KOPT-K1 (cell line): ENCODE data around the gene MREG.

Source experiments
- H3K27ac ChIP-seq: fragments of 200-600 bp; sonication (generic); 2 replicates; pipeline ENCODE4 v1.5.1; 2016; ENCODE audit warnings: antibody characterized with exemption, mild to moderate bottlenecking, low read depth, low read length; ENCODE audit not compliant: poor library complexity, severe bottlenecking
- H3K36me3 ChIP-seq: fragments of 200-600 bp; sonication (generic); 2 replicates; pipeline ENCODE4 v1.5.1; 2017; ENCODE audit warnings: antibody characterized with exemption, mild to moderate bottlenecking, low read length, moderate library complexity; ENCODE audit not compliant: insufficient read depth
- H3K9me3 ChIP-seq: fragments of 200-600 bp; sonication (generic); 2 replicates; pipeline ENCODE4 v1.5.1; 2017; ENCODE audit warnings: antibody characterized with exemption, low read length, mild to moderate bottlenecking; ENCODE audit not compliant: insufficient read depth, poor library complexity, severe bottlenecking

MREG gene

GRCh38 chr2:216031960-216032689 lies 18.8 kb upstream of the MREG start:
- Histone ChIP-seq H3K27ac (no peak overlapping the region), H3K9me3 (no peaks in the 10 kb centered on the region), H3K36me3 (no peaks in the 10 kb centered on the region)

- Histone ChIP-seq H3K36me3 (no peaks in the 10 kb centered on the region), H3K27ac (no peak overlapping the region), H3K9me3 (no peaks in the 10 kb centered on the region)
Measured at GRCh38 chr2:216030216-216030615, 16.9 kb upstream of the MREG start.

GRCh38 chr2:216029416-216030129 lies 16.2 kb upstream of the MREG start:
- no peaks in the 10 kb centered on the region for H3K36me3 ChIP-seq
- no peak overlapping the region for H3K27ac ChIP-seq
- no peaks in the 10 kb centered on the region for H3K9me3 ChIP-seq

GRCh38 chr2:216024779-216025336 lies 11.5 kb upstream of the MREG start:
- H3K9me3 ChIP-seq = no peaks in the 10 kb centered on the region
- no peak overlapping the region for H3K27ac ChIP-seq
- H3K36me3 ChIP-seq = no peaks in the 10 kb centered on the region

GRCh38 chr2:216023055-216023648 lies 9.8 kb upstream of the MREG start:
- H3K36me3 ChIP-seq = no peaks in the 10 kb centered on the region
- H3K27ac ChIP-seq = no peak overlapping the region
- H3K9me3 ChIP-seq = no peaks in the 10 kb centered on the region

DNA sequence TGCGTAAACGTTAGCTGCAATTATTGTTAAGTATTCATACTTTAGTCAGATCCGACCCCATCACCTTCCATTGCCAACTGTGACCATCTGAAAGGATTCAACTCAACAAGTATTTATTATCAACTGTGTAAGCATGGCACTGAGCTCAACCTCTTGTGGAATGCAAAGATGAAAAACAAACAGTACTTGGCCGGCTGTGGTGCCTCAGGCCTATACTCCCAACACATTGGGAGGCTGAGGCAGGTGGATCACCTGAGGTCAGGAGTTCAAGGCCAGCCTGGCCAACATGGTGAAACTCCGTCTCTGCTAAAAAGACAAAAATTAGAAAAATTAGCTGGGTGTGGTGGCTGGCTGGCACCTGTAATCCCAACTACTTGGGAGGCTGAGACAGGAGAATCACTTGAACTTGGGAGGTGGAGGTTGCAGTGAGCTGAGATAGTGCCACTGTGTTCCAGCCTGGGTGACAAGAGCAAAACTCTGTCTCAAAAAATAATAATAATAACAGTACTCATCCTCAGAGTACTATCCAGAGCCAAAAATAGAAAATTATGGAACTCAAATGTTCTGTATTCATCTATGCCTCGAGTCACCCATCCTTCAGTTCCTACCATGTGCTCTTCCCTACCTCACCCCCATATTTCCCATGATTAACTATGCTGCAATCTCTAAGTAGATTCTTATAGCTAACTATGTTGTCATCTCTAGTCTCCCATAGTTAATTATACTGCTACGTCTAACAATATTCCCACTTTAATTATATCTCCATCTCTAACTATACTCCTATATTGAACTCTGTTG lies 8.6 kb upstream of the MREG start:
- H3K9me3 ChIP-seq = no peaks in the 10 kb centered on the region

GRCh38 chr2:216018709-216019108 lies 5.4 kb upstream of the MREG start:
- Histone ChIP-seq H3K27ac (no peak overlapping the region), H3K36me3 (no peaks in the 10 kb centered on the region), H3K9me3 (no peaks in the 10 kb centered on the region)

More for the DNA sequence above, 8.6 kb upstream of the MREG start:
- Histone ChIP-seq H3K27ac (no peak overlapping the region), H3K36me3 (no peaks in the 10 kb centered on the region)

- H3K27ac ChIP-seq = peak overlapping the region; percentile 61
- H3K36me3 ChIP-seq = no peaks in the 10 kb centered on the region
- H3K9me3 ChIP-seq = no peaks in the 10 kb centered on the region
Measured at GRCh38 chr2:216017365-216017764, 4.0 kb upstream of the MREG start.

- H3K36me3 ChIP-seq = no peaks in the 10 kb centered on the region
- H3K27ac ChIP-seq = peak overlapping the region; percentile 61
- H3K9me3 ChIP-seq = no peaks in the 10 kb centered on the region
Measured at GRCh38 chr2:216016581-216016980, 3.2 kb upstream of the MREG start.

GRCh38 chr2:216015722-216016464 lies 2.5 kb upstream of the MREG start:
- H3K9me3 ChIP-seq = no peaks in the 10 kb centered on the region
- peak overlapping the region; percentile 61 for H3K27ac ChIP-seq
- H3K36me3 ChIP-seq = no peaks in the 10 kb centered on the region

DNA sequence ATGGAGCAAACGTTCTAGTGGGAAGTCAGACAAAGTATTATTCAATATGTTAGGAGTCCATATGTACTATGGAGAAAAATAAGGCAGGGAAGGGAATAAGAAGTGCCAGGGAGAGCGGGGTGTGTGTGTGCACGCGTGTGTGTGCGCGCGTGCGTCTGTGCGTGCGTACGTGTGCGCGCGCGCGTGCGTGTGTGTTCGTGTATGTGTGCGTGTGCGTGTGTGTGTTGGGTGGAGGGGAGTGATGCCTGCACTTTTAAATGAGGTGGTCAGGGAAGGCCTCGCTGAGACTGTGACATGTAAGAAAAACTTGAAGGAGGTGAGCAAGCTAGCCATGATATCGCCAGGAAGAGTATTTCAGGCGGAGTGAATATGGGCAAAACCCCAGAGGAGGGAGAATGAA lies 1.6 kb upstream of the MREG start:
- peak overlapping the region; percentile 61 for H3K27ac ChIP-seq
- H3K36me3 ChIP-seq = no peaks in the 10 kb centered on the region
- H3K9me3 ChIP-seq = no peaks in the 10 kb centered on the region

DNA sequence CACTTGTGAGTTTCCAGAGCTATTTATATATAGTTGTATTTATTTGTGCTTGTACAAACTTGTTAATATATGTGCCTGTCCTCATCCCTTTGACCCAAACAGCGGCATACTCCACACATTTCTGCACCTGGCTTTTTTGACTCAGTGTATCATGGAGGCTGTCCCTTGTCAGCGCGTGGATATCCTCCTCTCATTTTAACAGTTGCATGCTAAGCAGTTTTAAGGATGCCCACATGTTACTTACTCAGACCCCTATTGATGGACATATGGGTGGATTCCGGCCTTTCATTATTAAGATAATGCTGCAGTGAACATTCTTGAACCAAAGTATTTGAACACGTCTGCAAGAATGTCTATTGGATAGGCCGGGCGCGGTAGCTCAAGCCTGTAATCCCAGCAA lies 655 bp upstream of the MREG start:
- Histone ChIP-seq H3K36me3 (no peaks in the 10 kb centered on the region), H3K27ac (peak overlapping the region; percentile 51), H3K9me3 (no peaks in the 10 kb centered on the region)

DNA sequence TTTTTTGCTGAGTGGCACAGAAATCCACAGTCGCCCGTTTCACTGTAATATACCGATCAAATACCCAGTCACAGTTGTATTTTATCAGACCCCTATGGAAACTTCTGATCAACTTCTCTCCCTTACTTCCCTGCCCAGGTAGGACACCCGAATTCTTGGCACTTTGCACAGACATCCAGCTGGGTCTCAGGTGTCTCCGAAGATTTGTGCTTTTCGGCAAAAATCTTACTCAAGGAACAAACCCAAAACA lies 596 bp downstream of the MREG start:
- Histone ChIP-seq H3K27ac (peak overlapping the region; percentile 51), H3K9me3 (no peaks in the 10 kb centered on the region), H3K36me3 (no peaks in the 10 kb centered on the region)

- no peaks in the 10 kb centered on the region for H3K36me3 ChIP-seq
- H3K27ac ChIP-seq = peak overlapping the region; percentile 51
- no peaks in the 10 kb centered on the region for H3K9me3 ChIP-seq
Measured at GRCh38 chr2:216012133-216012829, 1.1 kb downstream of the MREG start.
